Fibroblast of lung (primary cell): ENCODE results near the gene KRTAP25-1. TPM values are rescaled to one million over a fixed set of nuclear protein-coding genes. Genes with fewer than 3 reads are reported as not detected.

Experiments used
- DNase-seq, 2 donors: peaks; one replicate each; pipeline versions ENCODE4 v3.0.0 to v3.0.0-alpha.2; 2010; ENCODE audit warnings: low read depth in 2 of 2
- H2AFZ ChIP-seq: 2 replicates; pipeline ENCODE4 v1.5.1; 2012; ENCODE audit warnings: low read length, control low read depth, inconsistent platforms
- H3K27ac ChIP-seq: 2 replicates; pipeline ENCODE4 v1.5.1; 2011; ENCODE audit warnings: low read length, control low read depth; ENCODE audit not compliant: insufficient read depth
- H3K27me3 ChIP-seq: 2 replicates; pipeline ENCODE4 v1.5.1; 2011; ENCODE audit warnings: mild to moderate bottlenecking, low read length; ENCODE audit not compliant: control insufficient read depth, insufficient read depth
- H3K36me3 ChIP-seq: 2 replicates; pipeline ENCODE4 v1.5.1; 2011; ENCODE audit warnings: low read length; ENCODE audit not compliant: control insufficient read depth, insufficient read depth
- H3K4me1 ChIP-seq: 2 replicates; pipeline ENCODE4 v1.5.1; 2011; ENCODE audit warnings: low read length; ENCODE audit not compliant: control insufficient read depth, insufficient read depth; ENCODE audit errors: extremely low read depth
- H3K4me2 ChIP-seq: 2 replicates; pipeline ENCODE4 v1.5.1; 2011; ENCODE audit warnings: low read length, control low read depth; ENCODE audit not compliant: insufficient read depth; ENCODE audit errors: extremely low read depth
- H3K4me3 ChIP-seq, 4 experiments: fragments of 200-600 bp in 1 of 4; sonication (generic) in 1 of 4; replicated peaks in 1 of 4; 2 replicates each; pipeline ENCODE4 v1.5.1; 2011 to 2016; ENCODE audit warnings: low read length in 4 of 4, low read depth in 3 of 4, mild to moderate bottlenecking in 3 of 4, control low read depth in 2 of 4, inconsistent platforms in 1 of 4, mixed read lengths in 1 of 4; ENCODE audit not compliant: insufficient read depth in 1 of 4; ENCODE audit errors: control extremely low read depth in 1 of 4
- H3K79me2 ChIP-seq: 2 replicates; pipeline ENCODE4 v1.5.1; 2012; ENCODE audit warnings: mild to moderate bottlenecking, low read length, inconsistent platforms; ENCODE audit not compliant: control insufficient read depth, insufficient read depth
- H3K9ac ChIP-seq: 2 replicates; pipeline ENCODE4 v1.5.1; 2011; ENCODE audit warnings: mild to moderate bottlenecking, low read length, control low read depth; ENCODE audit not compliant: insufficient read depth
- H3K9me3 ChIP-seq: 2 replicates; pipeline ENCODE4 v1.5.1; 2012; ENCODE audit warnings: low read depth, low read length; ENCODE audit not compliant: control insufficient read depth, insufficient read depth
- H4K20me1 ChIP-seq: 2 replicates; pipeline ENCODE4 v1.5.1; 2011; ENCODE audit warnings: low read length; ENCODE audit not compliant: control insufficient read depth, insufficient read depth; ENCODE audit errors: extremely low read depth
- CTCF ChIP-seq, 2 donors: IDR thresholded peaks in 1 of 2; conservative IDR thresholded peaks in 1 of 2; 1 replicate in 1 of 2; 2 replicates in 1 of 2; pipeline ENCODE4 v1.5.1; 2011 to 2012; ENCODE audit warnings: low read length in 2 of 2, control low read depth in 1 of 2, inconsistent platforms in 1 of 2, low read depth in 1 of 2, mild to moderate bottlenecking in 1 of 2
- EZH2 ChIP-seq: IDR thresholded peaks from 2 replicates; pipeline ENCODE4 v1.5.1; 2012; ENCODE audit warnings: low read length, control low read depth, mild to moderate bottlenecking; ENCODE audit errors: missing control alignments
- polyA plus RNA-seq, 2 donors: library from polyadenylated mRNA; depleted of rRNA in 1 of 2; stranded (reverse) in 1 of 2; unstranded in 1 of 2; fragments of >200 nt; gene quantifications; 2 replicates each; pipeline ENCODE4 v1.2.1, GENCODE V29; 2011 to 2012; ENCODE audit warnings: missing spikeins in 1 of 2
- total RNA-seq: library from RNA; depleted of rRNA; stranded (reverse); fragments of >200 nt; gene quantifications from 2 replicates; pipeline ENCODE4 v1.2.1, GENCODE V29; 2014

The KRTAP25-1 gene
- total and polyA plus RNA-seq, 2 donors (not counting 1 experiment from before 2014, with no cell fraction given), result not detected

DNA sequence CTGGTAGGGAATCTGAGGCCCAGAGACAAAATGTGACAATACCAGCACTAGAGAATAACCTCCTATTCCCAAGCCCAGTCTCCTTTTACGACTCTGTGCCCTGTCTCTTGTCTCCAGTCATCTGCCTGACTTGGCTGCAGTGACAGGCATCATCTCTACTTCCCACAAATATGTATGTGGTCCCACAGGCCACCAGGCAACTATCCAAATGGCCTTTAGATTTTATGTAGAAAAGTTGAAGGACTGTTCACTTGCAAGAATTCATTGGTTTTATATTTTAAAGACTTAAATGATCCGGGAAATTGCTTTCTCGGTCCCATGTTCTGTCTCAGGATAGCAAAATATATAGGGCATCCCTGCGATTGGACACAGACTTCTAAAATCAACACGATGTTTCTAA is 18.2 kb downstream of the KRTAP25-1 start:
- Histone ChIP-seq H2AFZ (no peak overlapping the region), H3K4me1 (no peaks in the 10 kb centered on the region), H3K4me3 (no peak overlapping the region), H3K36me3 (no peaks in the 10 kb centered on the region), H3K9ac (no peak overlapping the region), H4K20me1 (no peaks in the 10 kb centered on the region), H3K79me2 (no peaks in the 10 kb centered on the region), H3K27ac (no peak overlapping the region), H3K4me2 (no peak overlapping the region), H3K9me3 (no peaks in the 10 kb centered on the region), H3K27me3 (no peaks in the 10 kb centered on the region)
- TF ChIP-seq CTCF (conservative IDR thresholded peaks at IDR 0.05 in 1 of 2, IDR thresholded peaks at IDR 0.05 in 1 of 2; ENCODE audit: low read depth in 1 of 2, low read length in 2 of 2), result no peak
- TF ChIP-seq EZH2, result no peak
- no peak for DNase-seq

GRCh38 chr21:30269803-30270530 is 19.3 kb downstream of the KRTAP25-1 start:
- no peak for DNase-seq
- Histone ChIP-seq H3K4me2 (no peak overlapping the region), H3K27me3 (no peaks in the 10 kb centered on the region), H3K4me1 (no peaks in the 10 kb centered on the region), H3K79me2 (no peaks in the 10 kb centered on the region), H3K27ac (no peak overlapping the region), H3K36me3 (no peaks in the 10 kb centered on the region), H2AFZ (no peak overlapping the region), H3K9ac (no peak overlapping the region), H3K4me3 (no peak overlapping the region), H3K9me3 (no peaks in the 10 kb centered on the region), H4K20me1 (no peaks in the 10 kb centered on the region)
- no peak for TF ChIP-seq EZH2
- TF ChIP-seq CTCF (conservative IDR thresholded peaks at IDR 0.05 in 1 of 2, IDR thresholded peaks at IDR 0.05 in 1 of 2; ENCODE audit: low read depth in 1 of 2, low read length in 2 of 2), result no peak

- Histone ChIP-seq H3K4me2 (no peak overlapping the region), H3K27ac (no peak overlapping the region), H3K36me3 (no peaks in the 10 kb centered on the region), H3K79me2 (no peaks in the 10 kb centered on the region), H3K9ac (no peak overlapping the region), H3K27me3 (no peaks in the 10 kb centered on the region), H3K4me1 (no peaks in the 10 kb centered on the region), H2AFZ (no peak overlapping the region), H3K9me3 (no peaks in the 10 kb centered on the region), H4K20me1 (no peaks in the 10 kb centered on the region), H3K4me3 (no peak overlapping the region)
- no peak for DNase-seq
- TF ChIP-seq EZH2, result no peak
- TF ChIP-seq CTCF (conservative IDR thresholded peaks at IDR 0.05 in 1 of 2, IDR thresholded peaks at IDR 0.05 in 1 of 2; ENCODE audit: low read depth in 1 of 2, low read length in 2 of 2), result no peak
These were observed 20.6 kb downstream of the KRTAP25-1 start for GRCh38 chr21:30268608-30269197.
